Mesothelial cell of epicardium (in vitro differentiated cells): ENCODE measurements around the gene SMPD3. TPM values are rescaled to one million over a fixed set of nuclear protein-coding genes. Genes with fewer than 3 reads are reported as not detected.
A peak's percentile ranks its signal among the peaks of the same experiment; 100 is the strongest.

Source experiments
- DNase-seq, 2 experiments: peaks; one replicate each; pipeline ENCODE4 v3.0.0; 2021; ENCODE audit warnings: low spot score in 2 of 2; ENCODE audit not compliant: unreplicated experiment in 2 of 2
- H3K27ac Mint-ChIP-seq: 2 replicates; pipeline ENCODE4 v1.8.0; 2021; ENCODE audit warnings: mixed read lengths
- H3K27me3 Mint-ChIP-seq: 2 replicates; pipeline ENCODE4 v1.8.0; 2021; ENCODE audit warnings: low read depth, mixed read lengths
- H3K36me3 Mint-ChIP-seq: 2 replicates; pipeline ENCODE4 v1.8.0; 2021; ENCODE audit warnings: mixed read lengths
- H3K4me1 Mint-ChIP-seq: 2 replicates; pipeline ENCODE4 v1.8.0; 2021; ENCODE audit warnings: mixed read lengths
- H3K4me3 Mint-ChIP-seq: 2 replicates; pipeline ENCODE4 v1.8.0; 2021; ENCODE audit warnings: mild to moderate bottlenecking, moderate library complexity, mixed read lengths
- H3K9me3 Mint-ChIP-seq: 2 replicates; pipeline ENCODE4 v1.8.0; 2021; ENCODE audit warnings: mixed read lengths
- total RNA-seq: library from RNA; stranded (reverse); gene quantifications from 3 replicates; pipeline ENCODE4 v1.2.1, GENCODE V29; 2021
- TF ChIP-seq, protein P1 (sequence below): fragments of 200-600 bp; sonication (generic); IDR thresholded peaks from one replicate; pipeline ENCODE4 v1.5.0; 2021; ENCODE audit warnings: antibody characterized with exemption; ENCODE audit not compliant: unreplicated experiment

SMPD3 gene
- total RNA-seq, 1 donor from 2014 or later, result 0.20 TPM

DNA sequence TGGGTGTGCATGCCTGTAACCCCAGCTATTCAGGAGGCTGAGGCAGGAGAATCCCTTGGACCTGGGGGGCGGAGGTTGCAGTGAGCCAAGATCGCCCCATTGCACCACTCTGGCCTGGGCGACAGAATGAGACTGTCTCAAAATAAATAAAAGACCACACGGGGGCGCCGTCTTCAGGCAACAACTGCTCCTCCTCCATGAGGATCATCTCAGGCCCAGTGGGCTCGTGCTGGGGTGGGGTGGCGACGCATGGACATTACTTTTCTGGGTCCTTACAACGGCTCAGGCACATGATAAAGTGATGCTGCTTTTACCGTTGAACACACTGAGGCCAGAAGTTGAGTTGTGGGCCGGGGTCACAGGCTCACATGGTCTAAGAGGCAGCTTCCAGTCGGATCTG, 81.3 kb downstream of the SMPD3 start:
- H3K4me1 Mint-ChIP-seq, result peaks cover 24% of the 10 kb centered on the region
- H3K36me3 Mint-ChIP-seq, result no peaks in the 10 kb centered on the region
- H3K9me3 Mint-ChIP-seq, result no peaks in the 10 kb centered on the region
- no peak for DNase-seq
- no peaks in the 10 kb centered on the region for H3K27me3 Mint-ChIP-seq
- H3K27ac Mint-ChIP-seq, result no peak overlapping the region
- H3K4me3 Mint-ChIP-seq, result no peak overlapping the region
- TF ChIP-seq, protein P1, sequence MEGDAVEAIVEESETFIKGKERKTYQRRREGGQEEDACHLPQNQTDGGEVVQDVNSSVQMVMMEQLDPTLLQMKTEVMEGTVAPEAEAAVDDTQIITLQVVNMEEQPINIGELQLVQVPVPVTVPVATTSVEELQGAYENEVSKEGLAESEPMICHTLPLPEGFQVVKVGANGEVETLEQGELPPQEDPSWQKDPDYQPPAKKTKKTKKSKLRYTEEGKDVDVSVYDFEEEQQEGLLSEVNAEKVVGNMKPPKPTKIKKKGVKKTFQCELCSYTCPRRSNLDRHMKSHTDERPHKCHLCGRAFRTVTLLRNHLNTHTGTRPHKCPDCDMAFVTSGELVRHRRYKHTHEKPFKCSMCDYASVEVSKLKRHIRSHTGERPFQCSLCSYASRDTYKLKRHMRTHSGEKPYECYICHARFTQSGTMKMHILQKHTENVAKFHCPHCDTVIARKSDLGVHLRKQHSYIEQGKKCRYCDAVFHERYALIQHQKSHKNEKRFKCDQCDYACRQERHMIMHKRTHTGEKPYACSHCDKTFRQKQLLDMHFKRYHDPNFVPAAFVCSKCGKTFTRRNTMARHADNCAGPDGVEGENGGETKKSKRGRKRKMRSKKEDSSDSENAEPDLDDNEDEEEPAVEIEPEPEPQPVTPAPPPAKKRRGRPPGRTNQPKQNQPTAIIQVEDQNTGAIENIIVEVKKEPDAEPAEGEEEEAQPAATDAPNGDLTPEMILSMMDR, result peak; percentile 50

- Mint-ChIP-seq H3K4me3 (no peak overlapping the region), H3K9me3 (no peaks in the 10 kb centered on the region), H3K4me1 (peaks cover 24% of the 10 kb centered on the region), H3K36me3 (no peaks in the 10 kb centered on the region), H3K27me3 (no peaks in the 10 kb centered on the region), H3K27ac (no peak overlapping the region)
- TF ChIP-seq, protein P1, result no peak
- DNase-seq, result no peak
Observed at GRCh38 chr16:68366062-68366461, 82.2 kb downstream of the SMPD3 start.

DNA sequence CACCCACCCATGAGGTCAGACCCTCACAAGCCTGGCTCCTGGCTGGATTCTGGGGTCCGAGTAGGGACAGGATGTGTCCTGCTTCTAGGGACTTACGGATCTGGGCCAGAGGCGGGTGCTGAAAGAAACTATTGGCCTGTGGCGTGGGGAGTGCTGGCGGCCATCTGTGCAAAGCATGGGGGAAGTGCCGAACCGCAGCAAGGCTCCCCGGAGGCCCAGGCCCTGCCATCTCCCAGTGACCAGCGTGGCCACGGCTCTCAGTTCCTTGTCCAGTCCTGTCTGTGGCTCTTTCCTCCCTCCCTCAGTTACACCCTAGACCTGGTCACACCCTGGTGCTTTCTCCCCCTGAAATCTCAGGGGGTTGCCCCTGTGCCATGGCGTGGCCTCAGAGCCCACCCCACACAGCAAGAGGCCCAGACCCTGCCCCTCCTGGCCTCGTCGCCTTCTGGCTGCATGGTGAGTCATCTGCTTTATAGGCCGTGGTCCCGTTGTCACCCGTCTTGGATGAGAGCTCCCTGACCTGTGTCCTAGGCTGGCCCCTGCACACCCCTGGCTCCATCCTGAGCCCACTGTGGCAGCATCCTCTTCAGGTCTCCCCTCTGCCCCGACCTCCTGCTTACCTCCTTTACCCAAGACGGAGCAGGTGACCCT, 83.0 kb downstream of the SMPD3 start:
- no peaks in the 10 kb centered on the region for H3K27me3 Mint-ChIP-seq
- H3K27ac Mint-ChIP-seq, result no peak overlapping the region
- H3K36me3 Mint-ChIP-seq, result peaks cover 1% of the 10 kb centered on the region
- no peak for DNase-seq
- H3K4me1 Mint-ChIP-seq, result peaks cover 30% of the 10 kb centered on the region
- no peak overlapping the region for H3K4me3 Mint-ChIP-seq
- no peaks in the 10 kb centered on the region for H3K9me3 Mint-ChIP-seq
- TF ChIP-seq, protein P1, result no peak

DNA sequence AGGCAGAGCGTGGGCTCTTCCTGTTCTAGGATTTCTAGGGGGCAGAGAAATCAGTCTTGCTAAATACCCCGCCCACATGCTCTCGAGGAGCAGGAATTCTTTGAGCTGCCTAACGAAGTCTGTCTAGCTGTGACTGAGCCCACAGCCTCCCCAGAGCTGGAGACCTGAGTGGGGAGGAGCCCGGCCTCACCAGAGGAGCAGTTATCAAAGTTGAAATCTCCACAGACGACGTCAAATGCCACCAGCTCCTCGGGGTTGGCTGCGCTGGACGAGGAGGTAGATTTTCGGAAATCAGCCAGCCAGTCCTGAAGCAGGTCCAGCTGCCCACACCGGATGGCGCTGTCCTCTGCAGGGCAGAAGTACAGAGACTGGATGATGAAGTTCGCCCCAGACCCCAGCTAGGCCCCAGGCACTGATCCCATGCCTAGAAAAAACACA, 83.7 kb downstream of the SMPD3 start:
- H3K36me3 Mint-ChIP-seq, result peaks cover 2% of the 10 kb centered on the region
- H3K9me3 Mint-ChIP-seq, result no peaks in the 10 kb centered on the region
- no peak for DNase-seq
- TF ChIP-seq, protein P1, result no peak
- H3K27ac Mint-ChIP-seq, result no peak overlapping the region
- H3K4me3 Mint-ChIP-seq, result no peak overlapping the region
- H3K27me3 Mint-ChIP-seq, result no peaks in the 10 kb centered on the region
- H3K4me1 Mint-ChIP-seq, result peaks cover 30% of the 10 kb centered on the region

- Mint-ChIP-seq H3K9me3 (no peaks in the 10 kb centered on the region), H3K27ac (no peak overlapping the region), H3K4me3 (no peak overlapping the region), H3K27me3 (no peaks in the 10 kb centered on the region), H3K36me3 (peaks cover 2% of the 10 kb centered on the region), H3K4me1 (peaks cover 27% of the 10 kb centered on the region)
- TF ChIP-seq, protein P1, result no peak
- no peak for DNase-seq
Observed at GRCh38 chr16:68363658-68364521, 84.4 kb downstream of the SMPD3 start.
